ENCODE results near the gene IPO13.

Gene IPO13

DNA sequence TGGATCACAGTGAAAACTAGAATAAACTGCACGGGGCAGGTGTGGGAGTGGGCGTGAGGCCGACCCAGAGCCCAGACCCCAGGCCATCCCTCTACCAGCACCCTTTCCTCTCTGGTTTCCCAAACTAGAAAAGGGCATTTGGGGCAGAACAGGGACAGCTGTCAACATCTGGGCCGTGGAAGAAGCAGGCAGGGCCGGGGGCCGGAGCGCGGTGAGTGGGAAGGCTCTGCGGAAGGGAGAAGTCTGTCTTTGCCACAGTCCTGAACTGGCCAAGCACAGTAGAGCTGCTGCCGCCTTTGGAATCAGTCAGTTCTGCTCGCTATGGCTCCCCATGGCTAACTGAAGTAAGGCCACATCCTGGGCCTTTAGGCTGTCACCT lies 51.2 kb downstream of the IPO13 start:
- Histone ChIP-seq H3K27me3 (ENCODE audit: insufficient read depth, low read length, poor library complexity, severe bottlenecking) (no peaks in the 10 kb centered on the region), H3K9me2 (replicated peaks; ENCODE audit: low read depth, low read length) (no peaks in the 10 kb centered on the region), H3K9ac (ENCODE audit: low read depth, low read length, poor library complexity, severe bottlenecking) (no peak overlapping the region), H2AFZ (ENCODE audit: low read length) (no peak overlapping the region), H3K79me2 (ENCODE audit: insufficient read depth, low read length) (no peaks in the 10 kb centered on the region), H3K4me1 (ENCODE audit: insufficient read depth, low read length, poor library complexity, severe bottlenecking) (no peaks in the 10 kb centered on the region), H3K4me2 (ENCODE audit: low read depth, low read length, poor library complexity, severe bottlenecking) (no peak overlapping the region), H4K20me1 (ENCODE audit: insufficient read depth, low read length, poor library complexity, severe bottlenecking) (no peaks in the 10 kb centered on the region), H3F3A (ENCODE audit: low read depth) (no peaks in the 10 kb centered on the region), H3K9me3 (ENCODE audit: insufficient read depth, low read depth, low read length) (no peaks in the 10 kb centered on the region), H3K4me3 (ENCODE audit: low read length, poor library complexity, severe bottlenecking) (no peak overlapping the region), H3K36me3 (ENCODE audit: insufficient read depth, low read length) (no peaks in the 10 kb centered on the region)
- TF ChIP-seq, protein P1, sequence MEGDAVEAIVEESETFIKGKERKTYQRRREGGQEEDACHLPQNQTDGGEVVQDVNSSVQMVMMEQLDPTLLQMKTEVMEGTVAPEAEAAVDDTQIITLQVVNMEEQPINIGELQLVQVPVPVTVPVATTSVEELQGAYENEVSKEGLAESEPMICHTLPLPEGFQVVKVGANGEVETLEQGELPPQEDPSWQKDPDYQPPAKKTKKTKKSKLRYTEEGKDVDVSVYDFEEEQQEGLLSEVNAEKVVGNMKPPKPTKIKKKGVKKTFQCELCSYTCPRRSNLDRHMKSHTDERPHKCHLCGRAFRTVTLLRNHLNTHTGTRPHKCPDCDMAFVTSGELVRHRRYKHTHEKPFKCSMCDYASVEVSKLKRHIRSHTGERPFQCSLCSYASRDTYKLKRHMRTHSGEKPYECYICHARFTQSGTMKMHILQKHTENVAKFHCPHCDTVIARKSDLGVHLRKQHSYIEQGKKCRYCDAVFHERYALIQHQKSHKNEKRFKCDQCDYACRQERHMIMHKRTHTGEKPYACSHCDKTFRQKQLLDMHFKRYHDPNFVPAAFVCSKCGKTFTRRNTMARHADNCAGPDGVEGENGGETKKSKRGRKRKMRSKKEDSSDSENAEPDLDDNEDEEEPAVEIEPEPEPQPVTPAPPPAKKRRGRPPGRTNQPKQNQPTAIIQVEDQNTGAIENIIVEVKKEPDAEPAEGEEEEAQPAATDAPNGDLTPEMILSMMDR (conservative IDR thresholded peaks at IDR 0.05; ENCODE audit: low read length) = no peak
- TF ChIP-seq EZH2phosphoT487 (IDR thresholded peaks at IDR 0.05; ENCODE audit: borderline replicate concordance) = no peak

DNA sequence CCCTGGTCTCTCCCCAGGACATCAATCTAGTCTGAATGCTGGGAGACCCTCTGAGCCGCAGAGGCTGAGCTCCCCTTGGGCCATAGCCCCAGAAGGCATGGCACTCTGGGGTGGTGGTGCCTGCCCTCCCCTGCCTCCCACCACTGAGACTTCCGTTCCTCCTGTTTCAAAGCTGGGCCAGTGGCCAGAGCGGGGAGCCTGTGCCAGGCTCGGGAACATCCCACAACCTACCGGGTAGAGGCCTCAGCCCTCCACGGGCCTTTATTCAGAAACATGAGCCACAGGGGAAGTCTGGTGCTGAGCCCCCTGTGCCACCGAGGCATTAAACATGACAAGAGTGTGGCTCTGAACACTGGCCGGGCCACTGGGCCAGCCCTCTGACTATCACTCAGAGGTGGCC lies 52.7 kb downstream of the IPO13 start:
- H2AFZ ChIP-seq (ENCODE audit: low read length) = no peak overlapping the region
- H3K9me2 ChIP-seq (replicated peaks; ENCODE audit: low read depth, low read length) = no peaks in the 10 kb centered on the region
- no peak overlapping the region for H3K4me3 ChIP-seq (ENCODE audit: low read length, poor library complexity, severe bottlenecking)
- H3K27me3 ChIP-seq (ENCODE audit: insufficient read depth, low read length, poor library complexity, severe bottlenecking) = no peaks in the 10 kb centered on the region
- H3K36me3 ChIP-seq (ENCODE audit: insufficient read depth, low read length) = no peaks in the 10 kb centered on the region
- no peaks in the 10 kb centered on the region for H3F3A ChIP-seq (ENCODE audit: low read depth)
- H3K79me2 ChIP-seq (ENCODE audit: insufficient read depth, low read length) = no peaks in the 10 kb centered on the region
- TF ChIP-seq EZH2phosphoT487 (IDR thresholded peaks at IDR 0.05; ENCODE audit: borderline replicate concordance) = no peak
- TF ChIP-seq, protein P1 (conservative IDR thresholded peaks at IDR 0.05; ENCODE audit: low read length) = no peak
- no peaks in the 10 kb centered on the region for H4K20me1 ChIP-seq (ENCODE audit: insufficient read depth, low read length, poor library complexity, severe bottlenecking)
- H3K4me1 ChIP-seq (ENCODE audit: insufficient read depth, low read length, poor library complexity, severe bottlenecking) = no peaks in the 10 kb centered on the region
- H3K9ac ChIP-seq (ENCODE audit: low read depth, low read length, poor library complexity, severe bottlenecking) = no peak overlapping the region
- H3K4me2 ChIP-seq (ENCODE audit: low read depth, low read length, poor library complexity, severe bottlenecking) = no peak overlapping the region
- no peaks in the 10 kb centered on the region for H3K9me3 ChIP-seq (ENCODE audit: insufficient read depth, low read depth, low read length)

DNA sequence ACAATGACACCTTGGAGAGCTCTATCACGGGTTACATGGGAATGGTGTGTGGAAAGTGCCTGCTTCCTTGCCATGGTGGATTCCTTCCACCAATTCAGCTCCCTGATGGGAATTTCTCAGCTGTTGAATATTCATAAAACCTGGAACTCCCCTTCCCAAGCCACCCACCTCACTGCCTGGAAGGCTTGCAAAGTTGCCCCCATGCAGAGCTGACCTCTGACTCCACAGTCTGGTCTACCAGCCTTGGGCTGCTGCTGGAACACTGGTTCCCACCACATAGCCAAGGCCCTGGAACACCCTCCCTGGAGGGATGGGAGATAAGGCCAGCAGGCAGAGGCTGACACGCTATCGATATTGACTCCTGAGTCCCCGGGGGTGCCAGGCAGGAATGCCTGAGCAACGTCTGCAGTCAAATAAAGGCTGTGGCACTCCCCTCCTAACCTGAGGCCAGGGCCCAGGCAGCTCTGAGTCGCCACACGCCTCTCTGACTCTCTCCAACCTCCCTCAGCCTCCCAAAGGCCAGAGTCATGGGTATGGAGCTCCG lies 53.4 kb downstream of the IPO13 start:
- Histone ChIP-seq H3K9me2 (replicated peaks; ENCODE audit: low read depth, low read length) (no peaks in the 10 kb centered on the region), H3K27me3 (ENCODE audit: insufficient read depth, low read length, poor library complexity, severe bottlenecking) (no peaks in the 10 kb centered on the region), H3K9ac (ENCODE audit: low read depth, low read length, poor library complexity, severe bottlenecking) (no peak overlapping the region), H3K4me2 (ENCODE audit: low read depth, low read length, poor library complexity, severe bottlenecking) (no peak overlapping the region), H4K20me1 (ENCODE audit: insufficient read depth, low read length, poor library complexity, severe bottlenecking) (no peaks in the 10 kb centered on the region), H3K36me3 (ENCODE audit: insufficient read depth, low read length) (no peaks in the 10 kb centered on the region), H3F3A (ENCODE audit: low read depth) (no peaks in the 10 kb centered on the region), H3K79me2 (ENCODE audit: insufficient read depth, low read length) (no peaks in the 10 kb centered on the region), H3K9me3 (ENCODE audit: insufficient read depth, low read depth, low read length) (no peaks in the 10 kb centered on the region), H3K4me3 (ENCODE audit: low read length, poor library complexity, severe bottlenecking) (no peak overlapping the region), H3K4me1 (ENCODE audit: insufficient read depth, low read length, poor library complexity, severe bottlenecking) (no peaks in the 10 kb centered on the region), H2AFZ (ENCODE audit: low read length) (no peak overlapping the region)
- TF ChIP-seq, protein P1 (conservative IDR thresholded peaks at IDR 0.05; ENCODE audit: low read length) = no peak
- no peak for TF ChIP-seq EZH2phosphoT487 (IDR thresholded peaks at IDR 0.05; ENCODE audit: borderline replicate concordance)
